Hematopoietic multipotent progenitor cell treated with erythropoietin and hydrocortisone succinate and interleukin-3 and kit ligand, for 6 days (in vitro differentiated cells): ENCODE results near the gene SGCA.
A peak's percentile ranks its signal among the peaks of the same experiment; 100 is the strongest.

Experiments used
- DNase-seq: peaks from one replicate; pipeline ENCODE4 v3.0.0-alpha.2; 2015

Gene SGCA

GRCh38 chr17:50168319-50168718, 2.5 kb downstream of the SGCA start:
- DNase-seq: no peak

- DNase-seq: peak; percentile 72
Observed at GRCh38 chr17:50169121-50169764, 3.4 kb downstream of the SGCA start.

- no peak for DNase-seq
Observed at GRCh38 chr17:50169881-50170459, 4.2 kb downstream of the SGCA start.

- DNase-seq: no peak
Observed at GRCh38 chr17:50170662-50171370, 5.0 kb downstream of the SGCA start.

- DNase-seq: no peak
Observed at GRCh38 chr17:50171371-50172071, 5.7 kb downstream of the SGCA start.

GRCh38 chr17:50172130-50172529, 6.3 kb downstream of the SGCA start:
- DNase-seq: no peak

GRCh38 chr17:50172936-50173334, 7.1 kb downstream of the SGCA start:
- DNase-seq: no peak

GRCh38 chr17:50173335-50173941, 7.6 kb downstream of the SGCA start:
- no peak for DNase-seq

GRCh38 chr17:50174444-50174843, 8.6 kb downstream of the SGCA start:
- DNase-seq: no peak

GRCh38 chr17:50175035-50175807, 9.4 kb downstream of the SGCA start:
- no peak for DNase-seq

GRCh38 chr17:50176559-50177357, 11.0 kb downstream of the SGCA start:
- DNase-seq: no peak

- DNase-seq: no peak
Observed at GRCh38 chr17:50177476-50177875, 11.7 kb downstream of the SGCA start.

- peak; percentile 91 for DNase-seq
Observed at GRCh38 chr17:50177983-50178834, 12.4 kb downstream of the SGCA start.

- no peak for DNase-seq
Observed at GRCh38 chr17:50180111-50180510, 14.3 kb downstream of the SGCA start.

GRCh38 chr17:50180620-50181019, 14.8 kb downstream of the SGCA start:
- DNase-seq: no peak

GRCh38 chr17:50181144-50181543, 15.3 kb downstream of the SGCA start:
- DNase-seq: no peak

- DNase-seq: no peak
Observed at GRCh38 chr17:50181591-50182560, 16.1 kb downstream of the SGCA start.

- no peak for DNase-seq
Observed at GRCh38 chr17:50182783-50183420, 17.1 kb downstream of the SGCA start.
